MM.1S (cell line): Measurements from ENCODE around the gene ACCS.

Source experiments
- DNase-seq: peaks from one replicate; pipeline ENCODE4 v3.0.0-alpha.2; 2015
- H2AFZ ChIP-seq: fragments of 300-600 bp; sonication (generic); 2 replicates; pipeline ENCODE4 v1.6.0; 2016; ENCODE audit warnings: antibody characterized with exemption, low read length
- H3F3A ChIP-seq: fragments of 300-600 bp; sonication (generic); 2 replicates; pipeline ENCODE4 v1.6.1; 2016; ENCODE audit warnings: mild to moderate bottlenecking, antibody characterized with exemption, low read length, moderate library complexity, mixed read lengths; ENCODE audit not compliant: insufficient read depth
- H3K27ac ChIP-seq: fragments of 300-600 bp; sonication (generic); 2 replicates; pipeline ENCODE4 v1.5.1; 2016; ENCODE audit warnings: mild to moderate bottlenecking, low read length
- H3K27me3 ChIP-seq: fragments of 300-600 bp; sonication (generic); replicated peaks from 2 replicates; pipeline ENCODE4 v1.6.0; 2016; ENCODE audit warnings: low read length; ENCODE audit not compliant: insufficient read depth
- H3K36me3 ChIP-seq: fragments of 300-600 bp; sonication (generic); replicated peaks from 2 replicates; pipeline ENCODE4 v1.6.1; 2016; ENCODE audit warnings: mild to moderate bottlenecking, low read length, mixed read lengths; ENCODE audit not compliant: insufficient read depth
- H3K4me1 ChIP-seq: fragments of 300-600 bp; sonication (generic); 2 replicates; pipeline ENCODE4 v1.6.1; 2016; ENCODE audit warnings: low read length, mixed read lengths
- H3K4me2 ChIP-seq: fragments of 300-600 bp; sonication (generic); 2 replicates; pipeline ENCODE4 v1.6.0; 2016; ENCODE audit warnings: low read depth, low read length
- H3K4me3 ChIP-seq: fragments of 300-600 bp; sonication (generic); 2 replicates; pipeline ENCODE4 v1.5.1; 2016; ENCODE audit warnings: low read length, mixed read lengths
- H3K79me2 ChIP-seq: fragments of 300-600 bp; sonication (generic); 2 replicates; pipeline ENCODE4 v1.6.1; 2016; ENCODE audit warnings: mixed run types, low read length, mixed read lengths
- H3K9ac ChIP-seq: fragments of 300-600 bp; sonication (generic); 2 replicates; pipeline ENCODE4 v1.6.1; 2016; ENCODE audit warnings: low read length, mixed read lengths
- H3K9me2 ChIP-seq: fragments of 300-600 bp; sonication (generic); replicated peaks from 2 replicates; pipeline ENCODE4 v1.6.1; 2016; ENCODE audit warnings: mild to moderate bottlenecking, low read length, mixed read lengths; ENCODE audit not compliant: insufficient read depth
- H3K9me3 ChIP-seq: fragments of 300-600 bp; sonication (generic); replicated peaks from 2 replicates; pipeline ENCODE4 v1.6.1; 2016; ENCODE audit warnings: mild to moderate bottlenecking, low read length, mixed read lengths; ENCODE audit not compliant: insufficient read depth
- H4K20me1 ChIP-seq: fragments of 300-600 bp; sonication (generic); 2 replicates; pipeline ENCODE4 v1.6.1; 2016; ENCODE audit warnings: mild to moderate bottlenecking, low read length, moderate library complexity, mixed read lengths; ENCODE audit not compliant: insufficient read depth
- EZH2 ChIP-seq: fragments of 300-600 bp; sonication (generic); optimal IDR thresholded peaks from 2 replicates; pipeline ENCODE3; 2017; ENCODE audit warnings: low read depth, mild to moderate bottlenecking, antibody characterized with exemption, low read length, mixed read lengths
- EZH2phosphoT487 ChIP-seq: fragments of 300-600 bp; sonication (generic); IDR thresholded peaks from 2 replicates; pipeline ENCODE4 v1.6.1; 2018; ENCODE audit warnings: antibody characterized with exemption, low read length
- TF ChIP-seq, protein P1 (sequence below): fragments of 300-600 bp; sonication (generic); IDR thresholded peaks from 2 replicates; pipeline ENCODE4 v1.5.1; 2016; ENCODE audit warnings: antibody characterized with exemption, low read length, mixed read lengths

The ACCS gene

GRCh38 chr11:44127130-44127529 is 61.1 kb downstream of the ACCS start:
- Histone ChIP-seq H3K9me3 (no peaks in the 10 kb centered on the region), H3K4me2 (no peak overlapping the region), H3K27ac (no peak overlapping the region), H3K4me3 (no peak overlapping the region), H3K4me1 (peaks cover 10% of the 10 kb centered on the region; the same call in 1 of the 2 replicates), H3K9me2 (no peaks in the 10 kb centered on the region), H3K79me2 (no peaks in the 10 kb centered on the region), H3K9ac (no peak overlapping the region), H3F3A (no peaks in the 10 kb centered on the region), H3K36me3 (no peaks in the 10 kb centered on the region), H2AFZ (no peak overlapping the region), H4K20me1 (no peaks in the 10 kb centered on the region), H3K27me3 (no peaks in the 10 kb centered on the region)
- no peak for DNase-seq
- no peak for TF ChIP-seq EZH2phosphoT487
- TF ChIP-seq, protein P1, sequence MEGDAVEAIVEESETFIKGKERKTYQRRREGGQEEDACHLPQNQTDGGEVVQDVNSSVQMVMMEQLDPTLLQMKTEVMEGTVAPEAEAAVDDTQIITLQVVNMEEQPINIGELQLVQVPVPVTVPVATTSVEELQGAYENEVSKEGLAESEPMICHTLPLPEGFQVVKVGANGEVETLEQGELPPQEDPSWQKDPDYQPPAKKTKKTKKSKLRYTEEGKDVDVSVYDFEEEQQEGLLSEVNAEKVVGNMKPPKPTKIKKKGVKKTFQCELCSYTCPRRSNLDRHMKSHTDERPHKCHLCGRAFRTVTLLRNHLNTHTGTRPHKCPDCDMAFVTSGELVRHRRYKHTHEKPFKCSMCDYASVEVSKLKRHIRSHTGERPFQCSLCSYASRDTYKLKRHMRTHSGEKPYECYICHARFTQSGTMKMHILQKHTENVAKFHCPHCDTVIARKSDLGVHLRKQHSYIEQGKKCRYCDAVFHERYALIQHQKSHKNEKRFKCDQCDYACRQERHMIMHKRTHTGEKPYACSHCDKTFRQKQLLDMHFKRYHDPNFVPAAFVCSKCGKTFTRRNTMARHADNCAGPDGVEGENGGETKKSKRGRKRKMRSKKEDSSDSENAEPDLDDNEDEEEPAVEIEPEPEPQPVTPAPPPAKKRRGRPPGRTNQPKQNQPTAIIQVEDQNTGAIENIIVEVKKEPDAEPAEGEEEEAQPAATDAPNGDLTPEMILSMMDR, result no peak
- TF ChIP-seq EZH2, result no peak

DNA sequence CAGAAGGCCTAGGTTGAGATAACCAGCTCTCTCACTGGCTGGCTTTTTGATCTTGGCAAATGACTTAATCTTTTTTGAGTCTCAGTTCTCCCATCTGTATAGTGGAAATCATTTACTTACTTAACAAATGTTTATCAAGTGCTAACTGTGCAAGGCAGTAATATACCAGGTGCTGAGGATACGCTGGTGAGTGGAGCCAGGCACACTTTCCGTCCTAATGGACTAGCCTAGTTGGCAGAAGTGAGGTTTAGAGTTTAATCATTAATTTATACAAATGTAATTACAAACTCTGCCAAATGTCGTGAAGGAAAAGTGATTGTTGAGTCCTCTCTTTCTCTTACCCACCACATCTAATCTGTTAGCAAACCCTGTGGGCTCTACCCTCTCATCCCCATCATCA is 62.7 kb downstream of the ACCS start:
- Histone ChIP-seq H3K9ac (no peak overlapping the region), H3K4me1 (peaks cover 10% of the 10 kb centered on the region; the same call in 1 of the 2 replicates), H3K79me2 (no peaks in the 10 kb centered on the region), H2AFZ (no peak overlapping the region), H3K36me3 (no peaks in the 10 kb centered on the region), H3K4me3 (no peak overlapping the region), H3K9me2 (no peaks in the 10 kb centered on the region), H3K27me3 (no peaks in the 10 kb centered on the region), H3K27ac (no peak overlapping the region), H4K20me1 (no peaks in the 10 kb centered on the region), H3K4me2 (no peak overlapping the region), H3F3A (no peaks in the 10 kb centered on the region), H3K9me3 (no peaks in the 10 kb centered on the region)
- no peak for TF ChIP-seq EZH2phosphoT487
- no peak for TF ChIP-seq EZH2
- TF ChIP-seq, protein P1, result no peak
- no peak for DNase-seq

DNA sequence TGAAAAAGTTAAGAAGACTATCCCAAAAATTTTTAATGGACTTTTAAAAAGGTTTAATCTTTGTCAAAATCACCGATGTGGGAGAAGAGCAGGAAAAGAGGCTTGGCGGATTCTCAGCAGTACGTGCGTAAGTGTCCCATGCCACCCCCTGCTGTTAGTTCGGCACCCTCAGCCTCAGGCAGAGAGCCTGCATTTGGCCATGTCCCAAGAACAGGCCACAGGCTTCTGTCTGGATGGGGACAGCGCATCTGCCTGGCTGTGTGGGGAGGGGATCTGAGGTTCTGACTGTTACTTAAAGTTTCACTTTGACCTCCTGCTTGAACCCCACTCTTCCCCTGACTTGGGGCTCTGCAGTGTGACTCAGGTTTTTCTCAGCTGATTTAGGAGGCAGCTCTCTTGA is 64.7 kb downstream of the ACCS start:
- DNase-seq, result no peak
- no peak overlapping the region for H3K27ac ChIP-seq
- no peak overlapping the region for H3K9ac ChIP-seq
- peaks cover 3% of the 10 kb centered on the region; the same call in 1 of the 2 replicates for H3K4me1 ChIP-seq
- no peaks in the 10 kb centered on the region for H3K9me3 ChIP-seq
- H3K36me3 ChIP-seq, result no peaks in the 10 kb centered on the region
- no peak overlapping the region for H3K4me2 ChIP-seq
- no peak overlapping the region for H2AFZ ChIP-seq
- TF ChIP-seq, protein P1, result no peak
- TF ChIP-seq EZH2phosphoT487, result no peak
- TF ChIP-seq EZH2, result no peak
- H3K4me3 ChIP-seq, result no peak overlapping the region
- no peaks in the 10 kb centered on the region for H3K9me2 ChIP-seq
- no peaks in the 10 kb centered on the region for H3K79me2 ChIP-seq
- H3F3A ChIP-seq, result no peaks in the 10 kb centered on the region
- H4K20me1 ChIP-seq, result no peaks in the 10 kb centered on the region
- H3K27me3 ChIP-seq, result no peaks in the 10 kb centered on the region
